ENCODE results near the gene POLL.

DNA sequence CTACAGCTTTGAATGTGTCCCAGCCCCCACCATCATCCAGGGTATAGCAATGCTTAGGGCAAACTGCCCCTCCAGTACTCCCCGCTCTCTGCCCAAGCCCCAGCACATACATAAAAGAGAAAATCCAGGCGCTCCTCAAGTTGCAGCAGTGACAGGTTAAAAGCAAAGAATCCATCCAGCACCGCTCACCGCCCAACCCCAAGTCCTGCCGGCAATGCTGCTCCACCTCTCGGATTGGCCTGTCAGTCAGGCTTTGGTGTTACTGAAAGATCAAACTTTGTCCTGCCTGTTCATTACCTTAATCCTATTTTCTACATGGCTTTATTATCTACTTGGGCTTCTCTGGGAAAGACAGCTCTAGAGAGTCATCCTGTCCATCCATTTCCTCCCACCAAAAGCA is 31.9 kb upstream of the POLL start:
- TF ChIP-seq, protein P1, sequence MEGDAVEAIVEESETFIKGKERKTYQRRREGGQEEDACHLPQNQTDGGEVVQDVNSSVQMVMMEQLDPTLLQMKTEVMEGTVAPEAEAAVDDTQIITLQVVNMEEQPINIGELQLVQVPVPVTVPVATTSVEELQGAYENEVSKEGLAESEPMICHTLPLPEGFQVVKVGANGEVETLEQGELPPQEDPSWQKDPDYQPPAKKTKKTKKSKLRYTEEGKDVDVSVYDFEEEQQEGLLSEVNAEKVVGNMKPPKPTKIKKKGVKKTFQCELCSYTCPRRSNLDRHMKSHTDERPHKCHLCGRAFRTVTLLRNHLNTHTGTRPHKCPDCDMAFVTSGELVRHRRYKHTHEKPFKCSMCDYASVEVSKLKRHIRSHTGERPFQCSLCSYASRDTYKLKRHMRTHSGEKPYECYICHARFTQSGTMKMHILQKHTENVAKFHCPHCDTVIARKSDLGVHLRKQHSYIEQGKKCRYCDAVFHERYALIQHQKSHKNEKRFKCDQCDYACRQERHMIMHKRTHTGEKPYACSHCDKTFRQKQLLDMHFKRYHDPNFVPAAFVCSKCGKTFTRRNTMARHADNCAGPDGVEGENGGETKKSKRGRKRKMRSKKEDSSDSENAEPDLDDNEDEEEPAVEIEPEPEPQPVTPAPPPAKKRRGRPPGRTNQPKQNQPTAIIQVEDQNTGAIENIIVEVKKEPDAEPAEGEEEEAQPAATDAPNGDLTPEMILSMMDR (IDR thresholded peaks at IDR 0.05), result no peak
- TF ChIP-seq EZH2phosphoT487 (IDR thresholded peaks at IDR 0.05), result no peak
